ENCODE measurements around the gene NOS1. TPM values are rescaled to one million over a fixed set of nuclear protein-coding genes. Genes with fewer than 3 reads are reported as not detected.

The NOS1 gene
- total and polyA plus RNA-seq, 2 donors (not counting 3 experiments of a cell fraction or from before 2014, with no cell fraction given), result not detected

DNA sequence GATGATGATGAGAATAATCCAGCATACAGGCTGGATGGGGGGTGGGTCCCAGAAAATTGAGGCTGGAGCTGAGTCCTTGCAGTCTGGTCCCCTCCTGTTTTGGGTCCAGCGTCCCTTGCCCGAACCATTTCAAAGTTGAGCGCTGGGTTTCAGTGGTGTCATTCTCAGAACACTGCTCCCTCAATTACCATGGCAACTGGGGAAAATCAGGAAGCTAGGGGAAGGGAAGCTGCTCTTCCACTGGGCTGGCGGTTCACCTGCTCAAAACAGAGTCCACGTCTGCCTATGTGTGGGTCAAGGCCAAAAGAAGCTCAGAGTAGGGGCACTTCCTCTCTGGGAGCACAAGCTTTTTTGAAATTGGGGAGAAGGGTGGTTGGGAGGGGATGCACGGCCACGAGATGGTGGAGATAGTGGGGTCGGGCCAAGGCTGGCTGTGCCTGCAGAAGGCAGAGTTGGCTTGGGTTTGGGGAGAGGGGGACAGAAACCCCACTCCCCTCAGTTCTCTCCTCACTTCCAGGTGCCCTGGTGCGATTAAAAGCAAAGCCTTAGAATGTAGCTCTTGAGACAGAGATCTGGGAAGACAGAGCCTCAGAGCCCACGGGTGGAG, 1.7 kb upstream of the NOS1 start:
- H3K4me1 ChIP-seq (ENCODE audit: control insufficient read depth, extremely low read depth, insufficient read depth, low read length), result no peaks in the 10 kb centered on the region
- no peaks in the 10 kb centered on the region for H3K36me3 ChIP-seq (ENCODE audit: control insufficient read depth in 2 of 2, extremely low read depth in 1 of 2, insufficient read depth in 2 of 2, low read length in 2 of 2)
- ChIA-PET POLR2A (no interaction called here), CTCF (interaction anchor here (0.5 to 1.7 kb wide), 5 partner anchors 8 to 494 kb away, joined by 3 to 8 read pairs (median 6); no protein-coding TSS in a partner anchor)
- no peaks in the 10 kb centered on the region for H3K9me1 ChIP-seq (replicated peaks; ENCODE audit: control insufficient read depth, extremely low read depth, insufficient read depth, low read length)
- no peak overlapping the region for H3K4me3 ChIP-seq (replicated peaks in 1 of 3; ENCODE audit: insufficient read depth in 1 of 3, low read depth in 1 of 3, low read length in 3 of 3)
- H4K20me1 ChIP-seq (replicated peaks; ENCODE audit: control insufficient read depth, extremely low read depth, insufficient read depth, low read length), result no peaks in the 10 kb centered on the region
- no peaks in the 10 kb centered on the region for H3K9me3 ChIP-seq (replicated peaks; ENCODE audit: control insufficient read depth, insufficient read depth, low read length)
- FAIRE-seq (no peak), DNase-seq (ENCODE audit: low read depth, low spot score) (no peak)
- H3K27ac ChIP-seq (ENCODE audit: insufficient read depth, low read depth, low read length), result no peak overlapping the region
- H3K9ac ChIP-seq (replicated peaks; ENCODE audit: extremely low read depth, insufficient read depth, low read length), result no peak overlapping the region
- BruUV-seq (replicated peaks), result no TSS peak
- intact Hi-C loops (cut with micrococcal nuclease) (no loop called here), dilution Hi-C loops (cut with MboI; ENCODE audit: extremely low pct_ligation_motif_present, low sequenced_read_pairs) (loop anchor here (25.0 kb wide), 1 partner anchor 474 kb away; no protein-coding TSS in a partner anchor)
- no peaks in the 10 kb centered on the region for H3K79me2 ChIP-seq (ENCODE audit: control insufficient read depth, insufficient read depth, low read length)
- TF ChIP-seq GATA2 (IDR thresholded peaks at IDR 0.05; ENCODE audit: insufficient read depth, insufficient read length, low read depth, low read length) (no peak), EZH2 (IDR thresholded peaks at IDR 0.05; ENCODE audit: borderline replicate concordance, low read depth, low read length, severe bottlenecking) (no peak), MYC (IDR thresholded peaks at IDR 0.05; ENCODE audit: low read depth, low read length) (no peak), POLR2A (IDR thresholded peaks at IDR 0.05; ENCODE audit: low read depth, low read length) (no peak), POLR2AphosphoS5 (IDR thresholded peaks at IDR 0.05; ENCODE audit: insufficient read depth, low read depth, low read length) (no peak), JUN (IDR thresholded peaks at IDR 0.05; ENCODE audit: borderline replicate concordance, insufficient read depth, insufficient read length, low read depth) (no peak), FOS (IDR thresholded peaks at IDR 0.05; ENCODE audit: borderline replicate concordance, insufficient read depth, low read length) (no peak)
- TF ChIP-seq, protein P1, sequence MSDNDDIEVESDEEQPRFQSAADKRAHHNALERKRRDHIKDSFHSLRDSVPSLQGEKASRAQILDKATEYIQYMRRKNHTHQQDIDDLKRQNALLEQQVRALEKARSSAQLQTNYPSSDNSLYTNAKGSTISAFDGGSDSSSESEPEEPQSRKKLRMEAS (IDR thresholded peaks at IDR 0.05; ENCODE audit: insufficient read depth, insufficient read length), result no peak
- TF ChIP-seq, protein P2, sequence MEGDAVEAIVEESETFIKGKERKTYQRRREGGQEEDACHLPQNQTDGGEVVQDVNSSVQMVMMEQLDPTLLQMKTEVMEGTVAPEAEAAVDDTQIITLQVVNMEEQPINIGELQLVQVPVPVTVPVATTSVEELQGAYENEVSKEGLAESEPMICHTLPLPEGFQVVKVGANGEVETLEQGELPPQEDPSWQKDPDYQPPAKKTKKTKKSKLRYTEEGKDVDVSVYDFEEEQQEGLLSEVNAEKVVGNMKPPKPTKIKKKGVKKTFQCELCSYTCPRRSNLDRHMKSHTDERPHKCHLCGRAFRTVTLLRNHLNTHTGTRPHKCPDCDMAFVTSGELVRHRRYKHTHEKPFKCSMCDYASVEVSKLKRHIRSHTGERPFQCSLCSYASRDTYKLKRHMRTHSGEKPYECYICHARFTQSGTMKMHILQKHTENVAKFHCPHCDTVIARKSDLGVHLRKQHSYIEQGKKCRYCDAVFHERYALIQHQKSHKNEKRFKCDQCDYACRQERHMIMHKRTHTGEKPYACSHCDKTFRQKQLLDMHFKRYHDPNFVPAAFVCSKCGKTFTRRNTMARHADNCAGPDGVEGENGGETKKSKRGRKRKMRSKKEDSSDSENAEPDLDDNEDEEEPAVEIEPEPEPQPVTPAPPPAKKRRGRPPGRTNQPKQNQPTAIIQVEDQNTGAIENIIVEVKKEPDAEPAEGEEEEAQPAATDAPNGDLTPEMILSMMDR (IDR thresholded peaks at IDR 0.05; ENCODE audit: extremely low read depth in 1 of 2, insufficient read depth in 1 of 2, low read depth in 1 of 2, low read length in 2 of 2), result no peak
- peaks cover 43 to 50% of the 10 kb centered on the region in 2 experiments for H3K27me3 ChIP-seq (ENCODE audit: control insufficient read depth in 2 of 2, insufficient read depth in 2 of 2, low read length in 2 of 2)
- H3K4me2 ChIP-seq (ENCODE audit: insufficient read depth, low read length), result no peak overlapping the region
- no peak overlapping the region for H2AFZ ChIP-seq (ENCODE audit: low read depth, low read length)

Data from endothelial cell of umbilical vein (primary cell).